Measurements from ENCODE around the gene SCGB1D2.

SCGB1D2 gene

GRCh38 chr11:62260261-62260953 is 18.4 kb downstream of the SCGB1D2 start:
- no peak for DNase-seq (ENCODE audit: low spot score)

- no peak for DNase-seq (ENCODE audit: low spot score)
Measured at GRCh38 chr11:62264004-62264403, 22.0 kb downstream of the SCGB1D2 start.

DNA sequence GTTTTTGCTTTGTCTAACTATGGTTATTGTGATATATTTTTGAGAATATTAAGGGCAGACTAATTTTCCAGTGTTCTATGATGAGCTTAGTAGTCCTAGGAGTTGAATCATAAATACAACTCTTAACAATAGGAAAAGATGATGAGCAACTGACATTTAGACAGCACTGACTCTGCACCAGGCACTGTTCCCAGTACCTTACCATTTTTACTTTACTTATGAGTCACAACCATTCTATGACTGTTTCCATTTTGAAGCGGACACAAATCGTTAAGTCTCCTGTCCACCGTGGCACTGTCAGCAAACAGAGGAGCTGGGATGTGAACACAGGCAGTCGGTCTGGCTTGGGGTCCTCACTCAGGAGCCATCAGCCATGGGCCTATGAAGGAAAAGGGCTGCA is 24.5 kb downstream of the SCGB1D2 start:
- DNase-seq (ENCODE audit: low spot score): no peak

DNA sequence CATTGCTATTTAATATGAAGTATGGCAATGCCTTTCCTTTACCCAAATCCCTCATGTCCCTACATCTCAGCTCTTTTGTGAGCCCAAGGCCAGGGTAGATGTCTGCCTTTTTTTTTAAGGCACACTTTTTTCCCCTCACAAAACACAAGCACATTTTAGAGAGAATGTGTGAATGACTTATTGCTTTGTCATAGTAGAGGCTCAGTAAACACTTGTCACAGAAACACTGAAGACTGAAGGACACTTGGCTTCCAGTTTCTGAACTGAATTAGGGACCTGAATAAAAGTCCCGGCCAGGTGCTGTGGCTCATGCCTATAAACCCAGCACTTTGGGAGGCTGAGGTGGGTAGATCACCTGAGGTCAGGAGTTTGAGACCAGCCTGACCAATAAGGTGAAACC is 25.0 kb downstream of the SCGB1D2 start:
- DNase-seq (ENCODE audit: low spot score): no peak

DNA sequence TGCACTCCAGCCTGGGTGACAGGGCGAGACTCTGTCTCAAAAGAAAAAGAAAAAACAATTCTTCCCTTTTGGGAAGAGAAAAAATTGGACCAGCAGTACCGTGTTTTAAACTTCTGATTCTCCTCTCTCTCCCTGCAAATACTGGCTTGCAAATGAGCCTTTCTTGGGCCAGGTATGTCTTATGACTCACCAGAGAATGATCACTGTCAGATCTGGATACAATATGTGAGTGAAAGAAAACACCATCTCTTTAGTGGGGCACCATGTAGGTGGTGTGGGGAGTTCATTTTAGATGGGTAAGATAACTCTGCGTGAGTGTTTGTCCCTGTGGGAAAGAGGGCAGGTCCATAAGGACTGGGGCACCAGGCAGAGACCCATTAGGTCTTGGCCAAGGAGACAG is 25.5 kb downstream of the SCGB1D2 start:
- no peak for DNase-seq (ENCODE audit: low spot score)

DNA sequence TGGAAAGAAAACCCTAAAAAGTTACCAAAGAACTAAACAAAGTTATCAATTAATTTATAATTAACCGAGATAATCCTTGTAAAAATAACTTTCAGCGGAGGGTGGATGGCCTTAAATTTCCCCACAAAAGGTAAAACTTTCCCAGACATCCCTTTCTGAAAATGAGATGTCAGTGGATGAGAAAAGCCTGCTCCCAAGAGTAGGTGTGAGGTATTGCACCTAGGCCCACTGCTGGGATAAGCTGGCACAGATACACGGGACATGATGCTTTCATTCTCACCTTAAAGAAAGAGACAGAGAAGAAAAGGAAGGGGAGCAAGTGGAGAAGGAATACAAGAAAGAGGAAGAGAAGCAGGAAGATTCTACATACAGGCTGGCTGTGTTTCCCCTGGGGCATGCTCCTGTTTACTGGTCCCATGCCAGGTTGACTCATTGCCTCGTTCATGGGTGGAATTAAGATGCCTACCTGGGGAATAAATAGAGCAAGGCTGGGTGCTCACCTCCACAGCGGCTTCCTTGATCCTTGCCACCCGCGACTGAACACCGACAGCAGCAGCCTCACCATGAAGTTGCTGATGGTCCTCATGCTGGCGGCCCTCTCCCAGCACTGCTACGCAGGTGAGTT is 27.7 kb downstream of the SCGB1D2 start, which contains the start of gene SCGB2A2:
TSS of gene SCGB2A2 (plus strand) at position 505 of the 625 bp plus-strand sequence. CDS start at position 564, 59 bp downstream.
- DNase-seq (ENCODE audit: low spot score): no peak

- DNase-seq (ENCODE audit: low spot score): no peak
Measured at GRCh38 chr11:62273284-62273683, 31.2 kb downstream of the SCGB1D2 start.

- DNase-seq (ENCODE audit: low spot score): no peak
Measured at GRCh38 chr11:62273789-62274275, 31.8 kb downstream of the SCGB1D2 start.

GRCh38 chr11:62280452-62280851 is 38.4 kb downstream of the SCGB1D2 start:
- no peak for DNase-seq (ENCODE audit: low spot score)

All from AG08395 (cell line).